OCI-LY7 (cell line): ENCODE data around the gene PLA2G2F. TPM values are rescaled to one million over a fixed set of nuclear protein-coding genes. Genes with fewer than 3 reads are reported as not detected.

Source experiments
- BruUV-seq: library from RNA; stranded (reverse); fragments of 400-500 nt; replicated peaks from 2 replicates; lab custom pipeline; 2021; lab: Mats Ljungman, UMichigan
- CTCF ChIA-PET: fragments of 300-600 bp; sonication (Branson Sonifier 250); formaldehyde crosslinking; loops from one replicate; lab custom pipeline; 2022; ENCODE audit warnings: antibody characterized with exemption; ENCODE audit not compliant: unreplicated experiment; lab: Charles Lee
- POLR2A ChIA-PET: fragments of 300-600 bp; sonication (Branson Sonifier 250); formaldehyde crosslinking; loops from one replicate; lab custom pipeline; 2022; ENCODE audit warnings: antibody characterized with exemption; lab: Charles Lee
- DNase-seq: peaks from one replicate; pipeline ENCODE4 v3.0.0-alpha.2; 2015; ENCODE audit warnings: low spot score
- H2AFZ ChIP-seq: fragments of 200-600 bp; sonication (generic), shearing (Covaris generic); 2 replicates; pipeline ENCODE4 v1.6.1; 2014; ENCODE audit warnings: mild to moderate bottlenecking, antibody characterized with exemption, low read length, moderate library complexity
- H3K27ac ChIP-seq: fragments of 200-600 bp; sonication (generic); 2 replicates; pipeline ENCODE4 v1.5.1; 2014; ENCODE audit warnings: mixed run types, low read depth, mild to moderate bottlenecking, moderate library complexity, low read length, inconsistent platforms; ENCODE audit not compliant: poor library complexity, severe bottlenecking
- H3K36me3 ChIP-seq: fragments of 200-600 bp; sonication (generic); 2 replicates; pipeline ENCODE4 v1.6.1; 2014; ENCODE audit warnings: mild to moderate bottlenecking, antibody characterized with exemption, low read length, moderate library complexity, mixed read lengths; ENCODE audit not compliant: insufficient read depth
- H3K4me1 ChIP-seq: fragments of 200-600 bp; sonication (generic); 2 replicates; pipeline ENCODE4 v1.5.1; 2014; ENCODE audit warnings: mild to moderate bottlenecking, low read length; ENCODE audit not compliant: insufficient read depth, poor library complexity, severe bottlenecking
- H3K4me2 ChIP-seq: fragments of 200-600 bp; sonication (generic); 2 replicates; pipeline ENCODE4 v1.6.1; 2014; ENCODE audit warnings: mild to moderate bottlenecking, low read length
- H3K4me3 ChIP-seq: fragments of 200-600 bp; sonication (generic); 2 replicates; pipeline ENCODE4 v1.5.1; 2014; ENCODE audit warnings: mild to moderate bottlenecking, low read depth, low read length; ENCODE audit not compliant: poor library complexity, severe bottlenecking
- H3K79me2 ChIP-seq: fragments of 200-600 bp; sonication (generic); 2 replicates; pipeline ENCODE4 v1.6.1; 2016; ENCODE audit warnings: low read depth, mild to moderate bottlenecking, low read length, moderate library complexity, mixed read lengths; ENCODE audit not compliant: insufficient read depth
- H3K9me2 ChIP-seq: fragments of 200-600 bp; sonication (generic); 2 replicates; pipeline ENCODE4 v1.6.1; 2016; ENCODE audit warnings: mild to moderate bottlenecking, low read length, mixed read lengths; ENCODE audit not compliant: insufficient read depth
- H3K9me3 ChIP-seq: fragments of 200-600 bp; sonication (generic); 2 replicates; pipeline ENCODE4 v1.6.1; 2014; ENCODE audit warnings: mild to moderate bottlenecking, mixed run types, low read length, mixed read lengths
- H4K20me1 ChIP-seq: fragments of 200-600 bp; sonication (generic); 2 replicates; pipeline ENCODE4 v1.6.1; 2014; ENCODE audit warnings: mild to moderate bottlenecking, antibody characterized with exemption, low read length, moderate library complexity, mixed read lengths; ENCODE audit not compliant: insufficient read depth
- CTCF ChIP-seq: fragments of 200-600 bp; sonication (generic); conservative IDR thresholded peaks from 2 replicates; pipeline ENCODE4 v1.5.1; 2014; ENCODE audit warnings: mild to moderate bottlenecking, antibody characterized with exemption, low read length, moderate library complexity, mixed read lengths
- EZH2phosphoT487 ChIP-seq: fragments of 200-600 bp; sonication (generic); IDR thresholded peaks from 2 replicates; pipeline ENCODE4 v1.6.1; 2018; ENCODE audit warnings: low read depth, borderline replicate concordance, mild to moderate bottlenecking, mixed run types, antibody characterized with exemption, low read length, moderate library complexity, mixed read lengths
- intact Hi-C: fragments of 100-400 bp; cut with micrococcal nuclease; formaldehyde crosslinking; loops from one replicate; pipeline ENCODE4 v1.10.0; 2022; ENCODE audit not compliant: unreplicated experiment
- total RNA-seq, 2 experiments: library from RNA; depleted of rRNA in 1 of 2; stranded (reverse); fragments of >200 nt in 1 of 2; shearing (Covaris generic) in 1 of 2; gene quantifications; 2 replicates each; pipeline ENCODE4 v1.2.3, GENCODE V29; 2014 to 2022

Gene PLA2G2F
- total RNA-seq, 2 experiments from 2014 or later, result not detected

GRCh38 chr1:20147846-20148570 is 8.9 kb downstream of the PLA2G2F start:
- Histone ChIP-seq H2AFZ (no peak overlapping the region), H3K4me3 (no peak overlapping the region), H3K36me3 (no peaks in the 10 kb centered on the region), H3K9me3 (no peaks in the 10 kb centered on the region), H3K79me2 (no peaks in the 10 kb centered on the region), H3K27ac (no peak overlapping the region), H3K4me2 (no peak overlapping the region), H3K4me1 (peaks cover 5% of the 10 kb centered on the region), H4K20me1 (no peaks in the 10 kb centered on the region), H3K9me2 (no peaks in the 10 kb centered on the region)
- ChIA-PET POLR2A (interaction anchor here (0.8 kb wide), 1 partner anchor 36 kb away, joined by 3 read pairs; no protein-coding TSS in a partner anchor), CTCF (no interaction called here)
- intact Hi-C loops, result no loop called here
- TF ChIP-seq EZH2phosphoT487 (no peak), CTCF (no peak)
- no TSS peak for BruUV-seq
- no peak for DNase-seq

GRCh38 chr1:20148571-20149500 is 9.7 kb downstream of the PLA2G2F start:
- H3K79me2 ChIP-seq, result no peaks in the 10 kb centered on the region
- H3K4me2 ChIP-seq, result no peak overlapping the region
- CTCF ChIA-PET, result no interaction called here
- no peaks in the 10 kb centered on the region for H3K9me2 ChIP-seq
- H3K9me3 ChIP-seq, result no peaks in the 10 kb centered on the region
- no TSS peak for BruUV-seq
- H3K4me3 ChIP-seq, result no peak overlapping the region
- no peaks in the 10 kb centered on the region for H3K36me3 ChIP-seq
- H4K20me1 ChIP-seq, result no peaks in the 10 kb centered on the region
- no peak overlapping the region for H2AFZ ChIP-seq
- TF ChIP-seq EZH2phosphoT487, result no peak
- TF ChIP-seq CTCF, result no peak
- intact Hi-C loops, result no loop called here
- no peak for DNase-seq
- H3K4me1 ChIP-seq, result peaks cover 5% of the 10 kb centered on the region
- H3K27ac ChIP-seq, result no peak overlapping the region
- POLR2A ChIA-PET, result no interaction called here
